ENCODE data around the gene ZFX.

DNA sequence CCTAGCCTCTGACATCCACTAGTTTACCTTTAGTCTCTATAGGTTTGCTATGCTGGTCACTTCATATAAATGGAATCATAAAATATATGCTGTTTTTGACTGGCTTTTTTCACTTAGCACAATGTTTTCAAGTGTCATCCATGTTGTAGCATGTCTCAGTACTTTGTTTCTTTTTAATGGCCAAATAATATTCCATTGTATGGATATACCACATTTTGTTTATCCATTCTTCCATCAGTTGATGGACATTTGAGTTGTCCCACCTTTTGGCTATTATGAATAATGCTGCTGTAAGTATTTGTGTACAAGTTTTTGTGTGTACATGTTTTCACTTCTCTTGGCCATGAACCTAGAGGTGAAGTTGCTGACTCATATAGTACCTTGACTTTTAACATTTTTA is 75.7 kb downstream of the ZFX start:
- TF ChIP-seq SIN3A (IDR thresholded peaks at IDR 0.05; ENCODE audit: borderline replicate concordance, insufficient read depth, low read length) (no peak), POLR2AphosphoS5 (IDR thresholded peaks at IDR 0.05; ENCODE audit: low read depth, low read length) (no peak), TAF1 (IDR thresholded peaks at IDR 0.05; ENCODE audit: borderline replicate concordance, insufficient read depth, low read length) (no peak), FOXP2 (optimal IDR thresholded peaks at IDR 0.05; ENCODE audit: borderline replicate concordance, extremely low read depth, extremely low read length, insufficient read depth) (no peak)
- TF ChIP-seq, protein P1, sequence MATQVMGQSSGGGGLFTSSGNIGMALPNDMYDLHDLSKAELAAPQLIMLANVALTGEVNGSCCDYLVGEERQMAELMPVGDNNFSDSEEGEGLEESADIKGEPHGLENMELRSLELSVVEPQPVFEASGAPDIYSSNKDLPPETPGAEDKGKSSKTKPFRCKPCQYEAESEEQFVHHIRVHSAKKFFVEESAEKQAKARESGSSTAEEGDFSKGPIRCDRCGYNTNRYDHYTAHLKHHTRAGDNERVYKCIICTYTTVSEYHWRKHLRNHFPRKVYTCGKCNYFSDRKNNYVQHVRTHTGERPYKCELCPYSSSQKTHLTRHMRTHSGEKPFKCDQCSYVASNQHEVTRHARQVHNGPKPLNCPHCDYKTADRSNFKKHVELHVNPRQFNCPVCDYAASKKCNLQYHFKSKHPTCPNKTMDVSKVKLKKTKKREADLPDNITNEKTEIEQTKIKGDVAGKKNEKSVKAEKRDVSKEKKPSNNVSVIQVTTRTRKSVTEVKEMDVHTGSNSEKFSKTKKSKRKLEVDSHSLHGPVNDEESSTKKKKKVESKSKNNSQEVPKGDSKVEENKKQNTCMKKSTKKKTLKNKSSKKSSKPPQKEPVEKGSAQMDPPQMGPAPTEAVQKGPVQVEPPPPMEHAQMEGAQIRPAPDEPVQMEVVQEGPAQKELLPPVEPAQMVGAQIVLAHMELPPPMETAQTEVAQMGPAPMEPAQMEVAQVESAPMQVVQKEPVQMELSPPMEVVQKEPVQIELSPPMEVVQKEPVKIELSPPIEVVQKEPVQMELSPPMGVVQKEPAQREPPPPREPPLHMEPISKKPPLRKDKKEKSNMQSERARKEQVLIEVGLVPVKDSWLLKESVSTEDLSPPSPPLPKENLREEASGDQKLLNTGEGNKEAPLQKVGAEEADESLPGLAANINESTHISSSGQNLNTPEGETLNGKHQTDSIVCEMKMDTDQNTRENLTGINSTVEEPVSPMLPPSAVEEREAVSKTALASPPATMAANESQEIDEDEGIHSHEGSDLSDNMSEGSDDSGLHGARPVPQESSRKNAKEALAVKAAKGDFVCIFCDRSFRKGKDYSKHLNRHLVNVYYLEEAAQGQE (IDR thresholded peaks at IDR 0.05; ENCODE audit: insufficient read depth in 1 of 2, low read depth in 2 of 2, low read length in 2 of 2), result no peak
